Measurements from ENCODE around the gene AHCYL1. TPM values are rescaled to one million over a fixed set of nuclear protein-coding genes. Genes with fewer than 3 reads are reported as not detected.

AHCYL1 gene
- total and polyA plus RNA-seq, 10 of the 15 experiments (the other 5 are each of a cell fraction or from before 2014, with no cell fraction given): 24.7 to 73.6 (median 46.8) TPM

GRCh38 chr1:109977657-109978378, 6.7 kb upstream of the AHCYL1 start:
- in situ Hi-C loops (cut with MboI): no loop called here
- ChIA-PET POLR2A (no interaction called here), CTCF (interaction anchor here (16.8 kb wide), 1 partner anchor 196 kb away, joined by 759 read pairs; no protein-coding TSS in a partner anchor), SMC1A (ENCODE audit: uncharacterized antibody, unreplicated experiment) (interaction anchor here (0.6 to 13.9 kb wide), 3 partner anchors 54 to 328 kb away, joined by 3 to 431 read pairs (median 3); no protein-coding TSS in a partner anchor), RAD21 (ENCODE audit: unreplicated experiment) (interaction anchor here (15.4 kb wide), 1 partner anchor 201 kb away, joined by 390 read pairs; no protein-coding TSS in a partner anchor)
- BruUV-seq (replicated peaks): no TSS peak
- DNase-seq (ENCODE audit: low read depth, low spot score) (no peak), ATAC-seq (no peak), FAIRE-seq (no peak)
- no peaks in the 10 kb centered on the region for H4K20me1 ChIP-seq (ENCODE audit: control insufficient read depth, insufficient read depth)
- no peak overlapping the region for H3K9ac ChIP-seq (ENCODE audit: control insufficient read depth, insufficient read depth, low read length)
- no peak for TF ChIP-seq PRDM15 (CRISPR knock-in tag; IDR thresholded peaks at IDR 0.05)
- intact Hi-C loops (cut with micrococcal nuclease; ENCODE audit: unreplicated experiment): no loop called here
- no peaks in the 10 kb centered on the region for H3K79me2 ChIP-seq (ENCODE audit: control insufficient read depth, insufficient read depth, low read length)
- 69% methylated on average over 12 of the region's 12 CpGs for WGBS (ENCODE audit: insufficient coverage, insufficient replicate concordance, low lambda C conversion rate, missing lambda C conversion rate)
- no peaks in the 10 kb centered on the region; a peak in 2 of 4 replicates for H3K27me3 ChIP-seq (replicated peaks in 1 of 2; ENCODE audit: control insufficient read depth in 2 of 2, insufficient read depth in 2 of 2, low read length in 1 of 2)
- no peak overlapping the region for H3K4me3 ChIP-seq
- no peaks in the 10 kb centered on the region for H3K36me3 ChIP-seq (ENCODE audit: control insufficient read depth in 2 of 2, insufficient read depth in 2 of 2, low read length in 1 of 2)
- H3K4me2 ChIP-seq (ENCODE audit: control insufficient read depth, insufficient read depth): no peak overlapping the region
- H3K9me3 ChIP-seq (replicated peaks; ENCODE audit: control insufficient read depth, insufficient read depth, low read length): no peaks in the 10 kb centered on the region; the same call in 2 of the 3 replicates
- H3K27ac ChIP-seq (ENCODE audit: control insufficient read depth, insufficient read depth): no peak overlapping the region
- no peaks in the 10 kb centered on the region for H3K4me1 ChIP-seq (ENCODE audit: control insufficient read depth, insufficient read depth, low read length)
- no peak overlapping the region for H2AFZ ChIP-seq (ENCODE audit: control insufficient read depth, low read depth, low read length)

All from GM12878 (cell line).